Activated T-helper 1 cell treated with anti-CD3 and anti-CD28 coated beads, Interleukin-2, amount 50 U/mL, for 16 hours (primary cell): Measurements from ENCODE around the gene ANTXRL.
"Not testable (repeated sequence)": the region's sequence is repeated elsewhere in the genome, so short reads cannot be mapped to it uniquely, and the experiment has no call there.

Experiments
- DNase-seq, 2 donors: peaks; one replicate each; pipeline ENCODE4 v3.0.0-alpha.2; 2020; ENCODE audit warnings: low read depth in 1 of 2, low spot score in 1 of 2

Gene ANTXRL

DNA sequence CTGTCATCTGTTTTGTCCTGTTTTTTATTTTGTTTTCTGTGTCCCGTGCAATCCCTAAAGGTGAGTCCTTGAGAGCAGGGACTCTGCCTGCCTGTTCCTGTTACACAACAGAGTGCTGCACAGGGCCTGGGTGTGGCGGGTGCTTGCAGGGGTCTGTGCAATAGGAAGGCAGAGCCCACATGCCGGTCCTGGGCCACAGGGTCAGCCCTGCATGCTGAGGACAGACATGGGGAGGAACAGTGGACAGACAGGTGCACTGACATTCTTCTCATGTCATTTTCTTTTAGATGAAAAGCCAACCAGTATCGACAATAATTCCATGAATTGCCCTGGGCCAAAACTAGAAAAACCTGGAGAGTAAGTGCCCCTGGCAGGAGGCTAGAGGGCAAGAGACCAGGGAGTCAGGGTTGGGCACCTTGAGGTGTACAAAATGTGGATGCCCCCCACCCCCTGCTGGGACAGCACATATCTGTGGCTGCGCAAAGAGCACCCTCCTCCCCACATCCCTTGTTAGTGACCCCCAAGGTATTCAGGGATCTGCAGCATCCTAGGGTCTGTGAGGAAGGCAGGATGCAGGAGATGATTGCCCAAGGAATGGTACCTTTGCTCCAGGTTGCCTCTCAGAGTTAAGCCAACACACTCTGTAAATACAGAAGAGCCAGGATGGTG lies 19.9 kb downstream of the ANTXRL start:
- no peak for DNase-seq

DNA sequence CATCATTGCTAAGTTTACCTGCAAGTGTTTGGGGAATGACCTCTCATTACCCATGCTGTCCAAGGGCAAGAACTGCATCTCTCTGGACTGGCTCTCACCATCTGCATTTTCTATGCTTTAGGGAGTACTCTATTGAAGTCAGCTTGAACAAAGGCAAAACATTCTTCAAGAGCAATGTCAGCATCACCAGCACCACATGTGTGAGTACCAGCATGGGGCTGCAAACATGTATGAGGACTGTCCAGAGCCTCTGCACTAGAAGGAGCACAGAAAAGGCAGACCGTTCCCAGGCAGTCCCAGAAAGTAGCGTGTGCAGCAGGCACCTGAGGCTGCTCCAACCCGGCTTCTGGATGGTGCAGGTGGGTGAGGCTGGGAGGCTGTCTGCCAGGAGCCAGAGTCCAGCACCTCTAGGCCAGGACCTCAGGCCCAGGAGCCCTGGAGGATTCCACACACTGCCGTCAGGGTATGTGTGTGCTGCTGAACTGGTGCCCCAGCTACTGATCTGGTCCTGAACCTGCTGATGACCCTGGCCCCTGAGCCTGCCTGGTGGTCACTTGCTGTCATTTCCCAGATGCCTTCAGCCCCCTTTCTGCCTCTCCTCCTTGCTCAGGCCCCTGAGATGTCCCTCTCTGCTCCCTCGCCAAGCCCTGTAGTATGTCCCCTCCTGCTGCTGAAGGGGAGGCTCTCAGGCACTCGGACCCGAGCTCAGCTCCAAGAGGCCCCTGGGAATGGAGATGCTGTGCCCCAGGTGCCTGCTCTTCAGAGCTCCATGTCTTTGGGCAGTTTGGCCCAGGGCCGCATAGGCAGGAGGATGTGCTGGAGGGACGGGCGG lies 20.7 kb downstream of the ANTXRL start:
- DNase-seq: peak in 1 of 2 donors; percentile 3

DNA sequence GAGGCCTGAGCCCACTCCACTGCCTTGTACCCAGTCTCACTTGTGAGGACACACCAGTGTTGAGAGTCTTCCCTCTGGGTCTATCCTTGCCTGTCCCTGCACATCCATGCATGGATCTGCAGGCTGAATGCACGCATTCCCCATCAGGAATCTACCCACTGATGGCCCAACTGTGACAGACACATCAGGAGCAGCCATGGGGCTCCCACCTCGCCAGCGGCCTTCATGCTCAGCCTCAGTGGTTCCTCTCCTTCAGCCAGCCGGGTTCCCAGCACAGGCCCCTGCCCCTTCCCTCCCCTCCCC lies 21.3 kb downstream of the ANTXRL start:
- DNase-seq: no peak

DNA sequence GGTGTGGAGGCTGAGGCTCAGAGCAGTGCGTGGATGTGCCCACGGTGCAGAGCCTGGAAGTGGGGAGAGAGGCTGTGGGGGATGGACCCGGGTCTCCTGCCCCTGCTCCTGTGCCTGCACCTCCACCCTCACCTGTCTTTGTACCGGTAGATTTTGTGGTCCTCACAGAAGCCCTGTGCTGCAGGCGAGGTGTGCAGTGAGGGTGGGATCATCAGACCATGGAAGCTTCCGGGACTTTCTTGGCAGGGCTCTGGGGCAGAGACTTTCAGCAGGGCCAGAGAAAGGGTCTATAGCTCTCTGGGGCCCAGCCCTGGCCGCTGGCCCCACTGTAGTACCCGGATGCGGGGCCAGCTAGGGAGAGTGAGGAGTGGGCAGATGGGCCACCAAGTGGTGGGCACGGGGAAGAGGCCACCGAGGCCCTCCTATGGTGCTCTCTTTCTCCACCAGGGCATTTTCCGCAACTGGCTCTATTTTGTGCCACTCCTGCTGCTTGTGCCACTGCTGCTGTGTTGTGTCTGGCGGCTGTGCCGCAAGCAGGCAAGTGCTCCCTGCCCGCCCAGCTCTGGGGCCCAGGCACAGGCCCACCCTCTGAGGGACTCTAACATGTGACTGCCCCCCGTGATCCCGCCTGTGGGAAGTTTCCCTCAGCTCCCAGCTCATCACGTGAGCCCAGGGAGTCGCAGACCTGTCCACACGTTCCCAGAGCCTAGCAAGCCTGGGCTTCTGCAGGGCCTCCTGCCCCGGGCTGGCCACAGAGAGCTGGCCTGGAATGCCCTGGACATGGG lies 22.1 kb downstream of the ANTXRL start:
- peak in 1 of 2 donors; percentile 3 for DNase-seq

DNA sequence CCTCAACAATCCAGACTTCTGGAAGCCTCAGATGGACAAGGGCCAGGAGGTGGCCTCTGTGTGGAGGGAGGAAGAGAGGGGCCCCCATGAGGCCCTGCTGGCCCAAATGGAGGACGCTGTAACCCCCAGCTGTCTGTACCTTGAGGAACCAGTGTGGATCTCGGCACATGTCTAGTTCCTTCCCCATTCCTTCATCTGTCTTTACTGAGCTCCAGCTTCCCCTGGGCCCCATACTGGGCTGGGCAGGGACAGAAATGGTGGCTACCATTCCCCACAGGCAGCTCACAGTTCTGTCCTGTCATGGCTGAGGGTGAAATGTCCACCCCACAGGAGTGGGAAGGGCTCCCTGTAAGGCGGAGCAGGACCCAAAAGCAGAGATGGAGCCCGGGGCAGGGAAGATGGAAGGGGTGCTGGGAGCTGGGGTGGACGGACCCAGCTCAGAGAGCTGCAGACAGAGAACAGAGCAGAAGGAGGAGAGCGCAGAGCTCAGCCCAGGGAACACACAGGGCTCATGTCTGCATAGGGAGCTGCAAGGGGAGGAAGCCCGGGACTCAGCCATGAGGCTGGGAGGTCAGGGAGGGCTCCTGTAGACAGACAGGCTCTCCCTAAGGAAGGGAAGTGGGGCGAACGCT lies 22.8 kb downstream of the ANTXRL start:
- no peak for DNase-seq

DNA sequence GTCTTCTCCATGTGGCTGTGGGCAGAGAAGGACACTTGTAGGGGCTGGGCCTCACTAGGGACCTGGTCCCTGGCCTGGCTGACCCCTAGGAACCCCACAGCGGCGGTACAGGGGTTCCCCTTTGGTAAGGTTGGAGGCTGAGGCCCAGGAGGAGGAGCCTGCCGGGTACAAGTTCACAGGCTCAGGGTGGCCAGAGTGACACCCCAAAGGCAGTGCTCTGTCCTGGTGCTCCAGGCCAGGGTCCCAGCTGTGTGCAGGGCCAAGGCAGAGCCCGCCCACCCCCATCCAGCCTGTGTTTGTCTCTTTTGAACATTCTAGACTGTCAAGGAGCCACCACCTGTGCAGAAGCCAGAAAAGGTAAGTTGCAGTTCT lies 23.3 kb downstream of the ANTXRL start:
- peak in 1 of 2 donors; percentile 3 for DNase-seq

DNA sequence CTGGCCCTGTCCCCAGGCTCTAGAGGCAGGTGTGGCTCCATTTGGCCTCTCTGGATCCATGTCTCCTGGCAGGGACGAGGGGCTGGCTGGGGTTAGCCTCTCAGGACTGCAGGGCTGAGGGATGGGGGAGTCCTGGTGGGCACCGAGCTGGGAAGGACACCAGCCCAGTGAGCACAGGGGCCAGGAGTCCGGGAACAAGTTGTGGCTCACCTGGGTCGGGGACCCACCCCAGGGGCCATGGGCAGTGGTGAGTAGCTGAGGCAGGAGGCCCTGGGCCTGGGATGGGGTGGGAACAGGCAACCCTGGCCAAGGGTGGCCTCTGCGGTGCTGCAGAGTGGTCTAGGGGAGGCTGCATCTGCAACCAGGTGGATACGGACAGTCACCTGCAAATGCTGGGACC lies 24.1 kb downstream of the ANTXRL start:
- DNase-seq: peak in 1 of 2 donors; percentile 3

DNA sequence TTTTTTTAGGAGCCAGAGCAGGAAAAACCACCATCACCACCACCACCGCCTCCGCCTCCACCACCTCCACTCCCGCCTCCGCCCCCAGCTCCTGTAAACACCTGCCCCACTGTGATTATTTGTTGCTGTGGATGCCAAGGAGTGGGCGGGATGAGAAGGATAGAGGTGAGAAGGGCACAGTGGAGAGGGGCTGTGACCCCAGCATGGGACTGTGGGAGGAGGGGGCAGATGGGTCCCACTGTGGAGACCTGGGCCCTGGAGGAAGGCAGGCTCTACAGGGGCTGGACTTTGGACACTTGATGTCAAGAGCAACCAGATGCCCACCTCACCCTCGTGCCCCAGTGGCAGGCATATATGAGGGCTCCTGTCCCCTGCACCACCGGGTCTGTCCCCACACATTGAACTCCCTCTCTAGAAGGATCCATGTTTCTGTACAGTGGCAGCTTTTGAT lies 24.7 kb downstream of the ANTXRL start:
- DNase-seq: no peak

DNA sequence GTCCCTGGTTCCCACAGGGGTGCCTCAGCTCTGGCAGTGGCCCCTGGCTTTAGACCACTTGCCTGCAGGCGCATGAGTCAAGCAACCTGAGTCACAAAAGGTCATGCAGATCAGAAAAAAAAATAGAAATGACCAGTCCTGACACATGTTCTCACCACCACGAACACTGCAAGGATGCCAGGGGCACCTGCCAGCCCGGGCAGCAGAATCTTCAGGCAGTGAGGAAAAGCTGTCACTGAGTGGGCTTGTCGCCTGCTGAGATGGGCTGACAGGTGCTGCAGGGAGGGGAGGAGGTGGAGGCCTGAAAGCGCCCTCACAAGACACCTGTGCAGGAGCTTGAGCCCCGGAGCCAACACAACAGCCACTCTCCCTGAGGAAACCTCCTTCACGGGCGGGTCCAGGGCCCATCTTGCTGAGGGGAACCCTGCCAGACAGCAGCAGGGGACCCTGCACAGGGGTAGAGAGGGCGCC lies 25.2 kb downstream of the ANTXRL start:
- peak in 1 of 2 donors; percentile 3 for DNase-seq

DNA sequence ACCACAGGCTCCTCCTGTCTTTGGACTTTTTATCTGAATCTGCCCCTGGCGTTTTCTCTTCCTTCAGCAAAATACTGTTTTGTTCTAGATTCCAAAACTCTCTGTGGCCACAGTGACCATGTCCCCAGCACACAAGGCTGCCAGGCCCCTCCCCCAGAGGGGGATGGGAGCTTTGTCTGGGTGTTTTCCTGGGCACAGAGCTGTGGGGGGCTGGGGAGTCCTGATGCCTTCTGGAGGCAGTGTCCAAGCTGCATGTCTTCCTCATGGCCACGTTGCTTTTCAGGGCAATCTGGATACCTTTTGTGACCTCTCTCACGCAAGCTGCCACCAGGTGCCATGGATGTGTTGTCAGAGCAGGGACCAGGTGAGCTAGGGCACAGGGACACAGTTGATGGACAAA lies 26.2 kb downstream of the ANTXRL start:
- no peak for DNase-seq

DNA sequence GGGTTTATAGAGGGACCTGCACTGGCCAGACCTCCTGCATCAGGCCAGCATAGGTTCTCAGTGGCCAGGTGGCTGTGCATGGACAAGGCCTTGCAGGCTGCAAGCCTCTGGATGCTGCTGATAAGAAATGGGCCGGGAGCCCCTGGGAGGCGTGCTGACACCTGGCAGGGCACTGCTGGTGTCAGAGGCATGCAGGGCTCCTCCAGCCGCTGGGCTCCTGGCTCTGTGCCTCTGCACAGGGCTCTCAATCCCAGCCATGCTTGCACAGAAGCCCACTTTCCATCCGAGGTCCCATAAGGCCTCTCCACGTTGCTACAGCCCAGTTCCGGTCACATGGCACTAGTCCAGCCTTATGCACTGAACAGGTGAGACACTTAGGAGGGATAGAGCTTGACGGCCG lies 27.3 kb downstream of the ANTXRL start:
- DNase-seq: no peak

DNA sequence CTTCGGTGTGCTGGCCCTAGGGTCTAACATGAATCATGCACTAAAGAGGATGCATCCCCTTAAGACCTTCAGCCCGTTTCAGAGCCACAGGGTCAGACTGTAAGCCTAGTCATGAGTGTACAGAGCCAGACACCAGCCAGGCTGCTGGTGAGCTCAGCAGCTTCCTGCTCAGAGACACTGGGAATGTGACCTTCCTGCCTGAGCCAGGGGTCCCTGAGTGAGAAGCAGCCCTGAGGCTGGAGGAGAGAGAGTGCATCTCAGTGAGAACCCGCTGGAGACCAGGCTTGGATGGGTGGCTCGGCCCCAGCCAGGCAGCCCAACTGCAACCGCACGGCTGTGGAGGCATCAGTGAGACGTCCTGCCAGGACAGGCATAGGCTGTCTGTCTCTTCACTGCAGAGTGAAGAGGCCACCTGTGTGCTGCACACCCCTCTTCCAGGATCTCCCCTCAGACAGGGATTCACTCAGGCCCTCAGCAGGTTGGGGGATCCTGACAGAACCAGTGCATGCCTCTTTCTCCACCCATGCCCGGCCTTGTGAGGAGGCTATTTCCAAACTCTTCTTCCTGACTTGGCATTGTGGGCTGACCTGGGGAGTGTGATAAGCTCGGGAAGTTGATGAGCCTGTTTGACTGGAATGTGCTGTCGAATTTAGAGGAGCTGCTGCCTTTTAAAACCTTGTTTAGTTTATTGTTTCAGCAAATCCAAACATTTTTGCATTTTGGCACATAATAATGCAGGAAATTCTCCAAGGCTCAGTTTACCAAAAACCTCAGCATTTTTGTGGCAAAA lies 28.5 kb downstream of the ANTXRL start:
- DNase-seq: not testable (repeated sequence)

DNA sequence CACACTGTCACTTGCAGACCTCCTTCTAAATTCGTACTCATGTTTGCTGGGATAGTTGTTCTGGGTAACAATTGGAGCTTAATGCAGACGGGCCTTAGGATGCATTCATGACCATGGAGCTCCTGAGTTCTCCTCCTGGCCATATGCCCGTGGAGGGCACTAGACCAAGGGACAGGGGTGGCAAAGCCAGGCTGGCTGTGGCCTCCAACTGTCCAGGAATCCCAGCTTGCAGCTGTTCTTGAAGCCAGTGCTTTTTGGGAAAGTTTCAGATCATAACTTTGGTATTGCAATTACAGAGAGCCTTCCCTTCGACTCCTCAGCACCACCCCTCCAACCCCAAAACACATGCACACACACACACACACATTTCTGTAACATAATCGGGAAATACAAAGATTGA lies 30.6 kb downstream of the ANTXRL start:
- no peak for DNase-seq

DNA sequence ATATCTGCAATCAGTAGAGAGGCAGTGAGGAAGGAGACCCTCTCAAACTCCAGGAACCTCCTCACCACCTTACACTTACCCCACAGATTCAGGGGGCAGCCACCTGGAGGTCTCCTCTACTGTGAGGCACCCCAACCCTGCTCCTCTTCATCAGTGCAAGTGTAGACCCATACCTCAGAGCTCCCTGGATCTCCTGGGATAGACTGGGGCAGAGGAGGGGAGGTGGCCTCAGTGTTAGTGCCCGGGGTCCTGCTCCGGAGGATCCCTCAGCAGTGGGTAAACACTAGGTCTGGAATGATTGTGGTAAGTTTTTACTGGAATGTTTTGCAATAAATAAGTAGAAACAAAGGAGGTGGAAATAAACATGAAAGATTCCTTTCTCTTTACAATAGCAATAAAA lies 31.1 kb downstream of the ANTXRL start:
- no peak for DNase-seq

DNA sequence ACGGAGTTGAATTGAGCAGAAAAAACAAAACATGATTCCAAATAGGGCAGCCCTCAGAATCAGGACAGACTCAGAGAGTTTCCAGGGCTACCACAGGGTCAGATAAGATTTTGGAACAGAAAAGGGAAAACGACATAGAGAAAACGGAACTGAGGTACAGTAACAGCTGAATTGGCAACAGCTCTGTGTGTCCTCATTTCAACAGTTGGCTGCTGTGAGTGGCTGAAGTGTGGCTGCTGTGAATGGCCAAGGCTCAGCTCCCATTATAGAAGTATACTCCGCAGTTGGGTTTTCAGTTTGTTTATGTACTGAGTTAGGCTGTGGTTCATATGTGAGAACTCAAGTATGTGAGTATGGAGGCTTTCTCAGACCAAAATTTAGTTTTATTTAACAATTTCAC lies 32.0 kb downstream of the ANTXRL start:
- DNase-seq: no peak

DNA sequence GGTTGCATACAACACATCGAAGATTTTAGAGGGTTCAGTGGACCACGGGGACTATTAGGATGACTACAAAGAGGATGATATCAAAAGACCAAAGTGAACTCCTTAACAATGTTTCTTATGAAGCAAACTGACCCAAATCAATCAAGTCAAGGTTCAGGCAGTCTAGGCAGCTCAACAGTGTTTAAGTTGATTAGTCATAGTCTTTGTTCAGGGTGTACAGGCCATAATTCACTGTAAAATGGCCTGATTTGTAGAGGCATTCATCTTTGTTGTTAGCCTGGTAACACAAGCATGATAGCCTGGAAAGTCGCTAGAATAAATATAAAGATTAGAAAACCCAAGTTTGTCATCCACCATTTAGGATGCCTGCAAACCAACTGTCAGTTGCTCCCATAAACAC lies 32.6 kb downstream of the ANTXRL start:
- DNase-seq: no peak

DNA sequence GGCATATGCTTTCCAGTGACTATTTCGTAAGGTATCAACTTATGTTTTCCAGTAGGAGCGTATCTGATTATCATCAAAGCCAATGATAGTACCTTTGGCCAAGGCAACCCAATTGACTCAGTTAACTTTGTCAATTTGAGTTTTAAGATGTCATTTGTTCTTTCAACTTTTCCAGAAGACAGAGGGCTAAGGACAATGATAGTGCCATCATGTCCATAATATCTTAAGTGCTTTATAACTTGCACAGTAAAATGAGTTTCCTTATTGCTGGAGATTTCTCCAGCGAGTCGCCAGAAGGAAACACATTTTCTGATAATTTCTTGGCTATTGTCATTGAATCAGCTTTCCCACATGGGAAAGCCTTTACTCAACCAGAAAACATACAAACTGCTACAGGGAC lies 35.0 kb downstream of the ANTXRL start:
- no peak for DNase-seq

DNA sequence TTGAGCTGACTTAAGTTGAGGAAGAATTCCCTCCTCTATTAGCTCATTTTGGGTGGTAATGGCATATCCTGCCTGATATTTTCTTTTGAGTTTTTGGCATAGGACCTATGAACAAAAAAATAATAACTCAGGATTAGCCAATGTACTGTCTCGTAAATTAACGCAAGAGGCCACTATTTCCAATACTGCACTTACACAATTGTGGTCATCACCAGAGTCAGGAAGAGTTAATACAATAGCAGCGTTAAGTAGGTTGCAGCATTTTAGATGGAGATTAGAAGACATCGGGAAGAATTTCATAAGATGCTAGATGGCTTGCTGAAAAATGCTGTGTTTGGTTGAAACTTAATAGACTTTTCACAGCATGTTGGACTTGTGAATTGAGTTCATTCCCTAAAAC lies 36.4 kb downstream of the ANTXRL start:
- no peak for DNase-seq

DNA sequence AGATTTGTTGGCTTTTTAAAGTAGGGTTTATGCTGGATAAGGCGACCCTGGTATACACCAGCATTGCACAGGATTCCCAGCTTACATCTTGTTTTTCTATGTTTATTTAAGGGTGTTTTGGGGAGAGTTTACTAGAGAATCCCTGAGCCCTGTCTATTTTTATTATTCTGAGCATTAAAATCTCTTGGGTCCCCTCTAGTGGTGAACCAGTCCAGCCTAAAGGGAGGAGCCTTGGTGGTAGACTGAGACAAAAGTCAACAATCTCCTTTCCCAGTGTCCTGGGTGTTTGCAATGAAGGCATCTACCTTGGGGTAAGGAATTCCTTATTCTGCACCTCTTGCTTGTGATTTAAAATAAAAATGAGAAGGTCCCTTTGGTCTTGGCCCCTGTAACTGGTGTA lies 38.2 kb downstream of the ANTXRL start:
- no peak for DNase-seq

DNA sequence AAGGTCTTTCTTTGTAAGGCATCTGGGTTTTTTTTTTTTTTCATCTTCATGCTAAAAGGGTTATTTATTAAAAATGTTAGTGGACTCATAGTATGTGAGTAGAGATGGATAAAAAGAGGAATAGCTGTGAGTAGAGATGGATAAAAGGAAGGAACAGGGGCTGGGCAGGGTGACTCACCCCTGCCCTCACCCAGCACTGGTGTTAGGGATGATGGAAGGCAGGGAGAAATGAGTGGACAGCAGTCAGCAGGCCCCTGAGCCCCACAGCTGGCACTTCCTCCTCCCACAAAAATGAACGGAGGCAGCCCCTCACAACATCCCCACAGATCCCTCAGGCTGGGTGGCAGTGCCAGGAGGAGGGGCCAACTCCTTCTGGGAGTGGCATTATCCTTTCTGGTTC lies 39.3 kb downstream of the ANTXRL start:
- DNase-seq: no peak

DNA sequence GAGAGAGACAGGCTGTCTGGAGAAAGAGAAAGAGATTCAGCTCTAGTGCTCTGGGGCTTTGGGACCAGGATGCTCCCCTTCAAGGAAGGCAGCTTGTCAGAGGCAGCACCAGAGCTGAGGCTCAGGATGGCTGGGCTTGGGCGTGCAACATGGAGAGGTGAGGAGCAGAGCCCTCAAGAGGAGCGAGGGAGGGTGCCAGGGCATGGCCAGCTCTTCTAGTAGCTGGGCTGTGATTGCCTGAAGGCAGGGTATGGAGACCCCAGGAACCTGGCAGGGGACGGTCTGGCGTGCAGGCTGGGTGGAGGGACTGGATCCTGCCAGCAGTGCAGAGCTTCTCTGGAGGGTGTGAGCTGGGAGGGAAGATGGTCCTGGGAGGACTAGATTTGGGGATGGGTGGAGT lies 40.2 kb downstream of the ANTXRL start:
- DNase-seq: no peak
